GM19324 (cell line): ENCODE results near the gene ONECUT3.

Experiments used
- ATAC-seq: cut with Tn5 transposase; IDR thresholded peaks from one replicate; pipeline ENCODE4 v1.9.1; 2021; ENCODE audit warnings: mild to moderate bottlenecking, moderate library complexity; ENCODE audit not compliant: unreplicated experiment, low FRiP score

ONECUT3 gene

GRCh38 chr19:1811942-1812425 is 58.7 kb downstream of the ONECUT3 start, which contains the start of gene ATP8B3:
ATP8B3 (minus strand) TSS chr19:1812276; CDS start chr19:1811736, 540 bp downstream.
- peak; percentile 14 for ATAC-seq

GRCh38 chr19:1812426-1813191 is 59.3 kb downstream of the ONECUT3 start:
- peak; percentile 83 for ATAC-seq

GRCh38 chr19:1813192-1814182 is 60.2 kb downstream of the ONECUT3 start:
- ATAC-seq = no peak

GRCh38 chr19:1814391-1814790 is 61.1 kb downstream of the ONECUT3 start:
- ATAC-seq = no peak

- ATAC-seq = no peak
Observed at GRCh38 chr19:1814833-1815604, 61.7 kb downstream of the ONECUT3 start.

GRCh38 chr19:1815605-1816529 is 62.6 kb downstream of the ONECUT3 start:
- ATAC-seq = no peak

GRCh38 chr19:1816530-1817298 is 63.4 kb downstream of the ONECUT3 start:
- ATAC-seq = no peak

GRCh38 chr19:1817553-1818179 is 64.4 kb downstream of the ONECUT3 start:
- ATAC-seq = no peak

GRCh38 chr19:1818549-1819195 is 65.4 kb downstream of the ONECUT3 start:
- ATAC-seq = no peak

GRCh38 chr19:1819341-1820255 is 66.3 kb downstream of the ONECUT3 start:
- no peak for ATAC-seq

- no peak for ATAC-seq
Observed at GRCh38 chr19:1822210-1822609, 68.9 kb downstream of the ONECUT3 start.

GRCh38 chr19:1823020-1823419 is 69.7 kb downstream of the ONECUT3 start:
- no peak for ATAC-seq

GRCh38 chr19:1823539-1824251 is 70.4 kb downstream of the ONECUT3 start:
- no peak for ATAC-seq

GRCh38 chr19:1824252-1824622 is 70.9 kb downstream of the ONECUT3 start:
- ATAC-seq = no peak

- no peak for ATAC-seq
Observed at GRCh38 chr19:1825909-1826556, 72.7 kb downstream of the ONECUT3 start.
